Prostate gland (tissue), 2 donors: Measurements from ENCODE around the gene FBXO33.

Experiments used
- CTCF ChIP-seq, 4 experiments: fragments of 200-600 bp in 2 of 4; fragments of 450-650 bp in 2 of 4; sonication (generic) in 2 of 4; IDR thresholded peaks; 1 replicate in 3 of 4; 2 replicates in 1 of 4; pipeline ENCODE4 v1.5.1; 2016 to 2019; ENCODE audit warnings: antibody characterized with exemption in 4 of 4, mild to moderate bottlenecking in 2 of 4, moderate library complexity in 2 of 4
- POLR2A ChIP-seq: fragments of 450-650 bp; IDR thresholded peaks from one replicate; pipeline ENCODE4 v1.6.1; 2016; ENCODE audit warnings: antibody characterized with exemption, mild to moderate bottlenecking
- POLR2AphosphoS5 ChIP-seq: sonication (generic); formaldehyde crosslinking; IDR thresholded peaks from one replicate; pipeline ENCODE4 v1.6.1; 2017; ENCODE audit warnings: antibody characterized with exemption

- TF ChIP-seq CTCF (IDR thresholded peaks at IDR 0.05) (no peak), POLR2AphosphoS5 (no peak), POLR2A (no peak)
Measured at GRCh38 chr14:39469094-39469710, 37.0 kb upstream of the FBXO33 start.
